Left lung (tissue), 10 donors: ENCODE measurements around the gene SELP. TPM values are rescaled to one million over a fixed set of nuclear protein-coding genes. Genes with fewer than 3 reads are reported as not detected.
"Not testable (repeated sequence)": the region's sequence is repeated elsewhere in the genome, so short reads cannot be mapped to it uniquely, and the experiment has no call there.

Source experiments
- ATAC-seq: fragments of 200-7000 bp; cut with Tn5 transposase; one replicate; pipeline ENCODE4 v1.9.1; 2020; ENCODE audit warnings: moderate library complexity
- DNase-seq, 4 donors: peaks; one replicate each; pipeline ENCODE4 v3.0.0-alpha.2; 2013 to 2020
- H3K27ac ChIP-seq, 2 donors: fragments of 200-600 bp; sonication (generic) in 1 of 2; one replicate each; pipeline versions ENCODE4 v1.5.0 to v1.8.0; 2020 to 2021
- H3K27me3 ChIP-seq, 2 donors: fragments of 200-600 bp; sonication (generic) in 1 of 2; one replicate each; pipeline versions ENCODE4 v1.5.0 to v1.8.0; 2020 to 2021
- H3K36me3 ChIP-seq, 2 donors: fragments of 200-600 bp; sonication (generic) in 1 of 2; one replicate each; pipeline versions ENCODE4 v1.5.0 to v1.8.0; 2020 to 2021
- H3K4me1 ChIP-seq, 2 donors: fragments of 200-600 bp; one replicate each; pipeline ENCODE4 v1.8.0; 2021
- H3K4me3 ChIP-seq, 2 donors: fragments of 200-600 bp; sonication (generic) in 1 of 2; one replicate each; pipeline versions ENCODE4 v1.5.0 to v1.8.0; 2020 to 2021; ENCODE audit warnings: mild to moderate bottlenecking in 1 of 2
- H3K9me3 ChIP-seq, 2 donors: fragments of 200-600 bp; sonication (generic) in 1 of 2; one replicate each; pipeline versions ENCODE4 v1.5.0 to v1.8.0; 2020 to 2021
- CTCF ChIP-seq, 2 donors: fragments of 200-600 bp; sonication (generic) in 1 of 2; IDR thresholded peaks; one replicate each; pipeline versions ENCODE4 v1.5.0 to v1.8.0; 2021; ENCODE audit warnings: antibody characterized with exemption in 2 of 2
- intact Hi-C, 2 donors: fragments of 100-400 bp; cut with DNase I; formaldehyde crosslinking; loops; one replicate each; pipeline versions ENCODE4 v1.11.2 to v1.14.2; 2022
- polyA plus RNA-seq, 6 donors: library from polyadenylated mRNA; unstranded; fragments of 120-200 nt; gene quantifications; one replicate each; pipeline ENCODE4 v1.2.1, GENCODE V29; 2013; ENCODE audit not compliant: insufficient read length in 6 of 6
- total RNA-seq, 2 donors: library from RNA; stranded (reverse); fragmentation: NEBNext Ultra II Directional; extraction: Animal tissue kit (Norgen Biotek cat#: 25700); gene quantifications; one replicate each; pipeline ENCODE4 v1.2.1, GENCODE V29; 2021
- donor health status: DM: no; HTN: yes; CAD: no.
- donor health status: DM: no; HTN: no; CAD: no.

Gene SELP
- total and polyA plus RNA-seq, 8 donors: 6.3 to 27.0 (median 7.6) TPM

- H3K9me3 ChIP-seq, H3K36me3 ChIP-seq, H3K4me1 ChIP-seq, ATAC-seq, H3K27me3 ChIP-seq, DNase-seq, intact Hi-C loops, H3K27ac ChIP-seq, H3K4me3 ChIP-seq: not testable (repeated sequence)
Observed at GRCh38 chr1:169661066-169661465, 31.1 kb upstream of the SELP start.

GRCh38 chr1:169658777-169659176 is 28.9 kb upstream of the SELP start:
- H3K36me3 ChIP-seq, intact Hi-C loops, H3K27me3 ChIP-seq, H3K9me3 ChIP-seq, H3K4me3 ChIP-seq, DNase-seq, ATAC-seq, H3K4me1 ChIP-seq, H3K27ac ChIP-seq: not testable (repeated sequence)

- Histone ChIP-seq H3K4me3 (no peak overlapping the region), H3K4me1 (peaks cover 0 to 1% of the 10 kb centered on the region in 2 donors), H3K36me3 (no peaks in the 10 kb centered on the region), H3K27ac (no peak overlapping the region), H3K27me3 (no peaks in the 10 kb centered on the region), H3K9me3 (no peaks in the 10 kb centered on the region)
- no peak for ATAC-seq
- DNase-seq: no peak
- no peak for TF ChIP-seq CTCF (IDR thresholded peaks at IDR 0.05)
- intact Hi-C loops: no loop called here
Observed at GRCh38 chr1:169653873-169654272, 23.9 kb upstream of the SELP start.

- intact Hi-C loops: no loop called here
- H3K27me3 ChIP-seq: no peaks in the 10 kb centered on the region
Observed at GRCh38 chr1:169651035-169651434, 21.1 kb upstream of the SELP start.

GRCh38 chr1:169650551-169650950 is 20.6 kb upstream of the SELP start:
- Histone ChIP-seq H3K4me3 (no peak overlapping the region), H3K4me1 (peaks cover 0 to 6% of the 10 kb centered on the region in 2 donors), H3K36me3 (no peaks in the 10 kb centered on the region), H3K27ac (no peak overlapping the region), H3K27me3 (no peaks in the 10 kb centered on the region), H3K9me3 (no peaks in the 10 kb centered on the region)
- no peak for DNase-seq
- intact Hi-C loops: no loop called here
- no peak for ATAC-seq
- TF ChIP-seq CTCF (IDR thresholded peaks at IDR 0.05): no peak

More at GRCh38 chr1:169651035-169651434, 21.1 kb upstream of the SELP start:
- H3K4me3 ChIP-seq: no peak overlapping the region
- no peak for ATAC-seq
- peaks cover 0 to 6% of the 10 kb centered on the region in 2 donors for H3K4me1 ChIP-seq
- no peak for TF ChIP-seq CTCF (IDR thresholded peaks at IDR 0.05)
- no peaks in the 10 kb centered on the region for H3K9me3 ChIP-seq
- DNase-seq: no peak
- H3K36me3 ChIP-seq: no peaks in the 10 kb centered on the region
- H3K27ac ChIP-seq: no peak overlapping the region

GRCh38 chr1:169648709-169649108 is 18.8 kb upstream of the SELP start:
- TF ChIP-seq CTCF (IDR thresholded peaks at IDR 0.05): no peak
- Histone ChIP-seq H3K36me3 (no peaks in the 10 kb centered on the region), H3K27me3 (no peaks in the 10 kb centered on the region), H3K4me1 (peaks cover 0 to 6% of the 10 kb centered on the region in 2 donors), H3K9me3 (no peaks in the 10 kb centered on the region), H3K4me3 (no peak overlapping the region), H3K27ac (no peak overlapping the region)
- DNase-seq (no peak), ATAC-seq (no peak)
- intact Hi-C loops: no loop called here
